GM19463 (cell line): Measurements from ENCODE around the gene ACSM6.
"Not testable (repeated sequence)": the region's sequence is repeated elsewhere in the genome, so short reads cannot be mapped to it uniquely, and the experiment has no call there.

Experiments
- ATAC-seq: cut with Tn5 transposase; IDR thresholded peaks from one replicate; pipeline ENCODE4 v1.9.1; 2021; ENCODE audit warnings: mild to moderate bottlenecking, moderate library complexity; ENCODE audit not compliant: unreplicated experiment

Gene ACSM6, protein sequence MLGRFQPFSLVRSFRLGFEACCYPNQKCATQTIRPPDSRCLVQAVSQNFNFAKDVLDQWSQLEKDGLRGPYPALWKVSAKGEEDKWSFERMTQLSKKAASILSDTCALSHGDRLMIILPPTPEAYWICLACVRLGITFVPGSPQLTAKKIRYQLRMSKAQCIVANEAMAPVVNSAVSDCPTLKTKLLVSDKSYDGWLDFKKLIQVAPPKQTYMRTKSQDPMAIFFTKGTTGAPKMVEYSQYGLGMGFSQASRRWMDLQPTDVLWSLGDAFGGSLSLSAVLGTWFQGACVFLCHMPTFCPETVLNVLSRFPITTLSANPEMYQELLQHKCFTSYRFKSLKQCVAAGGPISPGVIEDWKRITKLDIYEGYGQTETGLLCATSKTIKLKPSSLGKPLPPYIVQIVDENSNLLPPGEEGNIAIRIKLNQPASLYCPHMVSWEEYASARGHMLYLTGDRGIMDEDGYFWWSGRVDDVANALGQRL

DNA sequence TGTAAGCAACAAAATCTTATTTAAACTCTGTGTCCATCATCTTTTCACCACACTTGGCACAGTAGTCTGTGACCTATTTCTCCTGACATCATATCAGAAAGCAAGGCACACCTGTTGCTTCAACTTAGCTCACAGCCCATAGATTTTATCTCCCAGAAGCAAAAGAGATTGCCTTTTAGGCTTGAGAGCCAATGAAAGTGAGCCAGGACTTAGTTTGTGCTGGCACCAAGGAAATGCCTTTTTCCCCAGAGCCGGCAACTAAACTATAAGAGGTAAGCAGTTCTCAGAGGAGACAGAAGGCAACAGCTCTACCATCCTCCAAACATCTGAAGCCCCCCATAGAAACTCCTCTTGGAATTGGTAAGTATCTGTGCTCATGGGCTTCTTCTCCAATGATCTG is at the start of gene ACSM6:
ACSM6 (plus strand) TSS at position 295 of the 400 bp plus-strand sequence. CDS start 248 bp downstream, outside the sequence.
- no peak for ATAC-seq

GRCh38 chr10:95168694-95169093 is 25.3 kb upstream of the ACSM6 start:
- no peak for ATAC-seq

DNA sequence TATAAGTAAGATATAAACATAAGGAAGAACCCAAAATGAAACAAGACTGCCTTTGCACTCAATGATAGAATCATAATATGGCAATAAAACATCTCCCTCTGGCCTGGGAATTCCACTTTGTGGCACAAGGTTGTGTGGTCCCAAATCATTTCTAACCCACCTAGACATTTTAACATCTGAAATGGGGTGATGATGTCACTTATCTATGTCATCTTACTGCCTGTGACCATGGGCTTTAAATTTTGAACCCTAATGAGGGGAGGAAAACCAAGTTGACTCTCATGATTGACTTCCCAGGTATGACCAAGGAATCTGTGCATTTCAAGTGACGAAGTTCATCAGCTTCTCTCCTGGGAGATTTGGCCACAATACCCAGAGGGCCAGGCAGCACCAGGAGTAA is 24.5 kb upstream of the ACSM6 start:
- no peak for ATAC-seq

DNA sequence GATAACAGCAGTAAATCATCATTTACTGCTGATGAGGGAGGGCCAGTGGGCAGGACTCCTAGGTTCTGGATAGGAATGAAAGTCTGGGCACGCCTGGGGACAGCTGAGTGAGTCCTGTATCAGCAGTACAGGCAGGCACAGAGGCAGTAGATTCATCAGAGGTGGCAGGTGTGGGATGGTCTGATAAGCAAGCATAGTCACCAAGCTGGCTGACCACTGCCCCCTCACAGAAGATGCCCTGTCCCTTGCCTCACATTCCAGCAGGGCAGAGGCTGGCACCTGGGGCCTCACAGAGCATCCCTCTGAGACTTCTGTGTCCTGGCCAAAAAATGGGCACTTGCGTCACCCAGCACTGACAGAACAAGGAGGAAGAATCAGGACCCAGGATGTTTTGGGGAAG is 23.2 kb upstream of the ACSM6 start:
- ATAC-seq: no peak

DNA sequence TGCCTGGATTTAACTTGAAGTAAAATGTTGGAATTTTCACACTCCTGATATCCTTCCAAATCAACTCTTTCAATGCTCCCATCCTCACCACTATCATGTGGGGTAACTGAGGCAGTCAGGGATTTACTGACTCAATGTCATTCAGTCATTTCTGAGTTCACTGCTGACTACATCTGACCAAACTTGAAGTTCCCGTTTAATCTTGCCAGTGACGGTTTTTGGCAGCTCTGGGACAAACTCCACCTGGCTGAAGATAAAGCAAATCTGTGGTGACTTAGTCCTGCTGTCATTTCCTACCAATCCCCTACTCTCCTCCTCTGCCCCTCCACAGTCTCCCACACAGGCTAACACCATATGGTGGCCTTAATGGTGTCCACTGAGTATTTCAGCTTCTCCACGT is 22.7 kb upstream of the ACSM6 start:
- no peak for ATAC-seq

GRCh38 chr10:95172851-95173250 is 21.2 kb upstream of the ACSM6 start:
- ATAC-seq: no peak

DNA sequence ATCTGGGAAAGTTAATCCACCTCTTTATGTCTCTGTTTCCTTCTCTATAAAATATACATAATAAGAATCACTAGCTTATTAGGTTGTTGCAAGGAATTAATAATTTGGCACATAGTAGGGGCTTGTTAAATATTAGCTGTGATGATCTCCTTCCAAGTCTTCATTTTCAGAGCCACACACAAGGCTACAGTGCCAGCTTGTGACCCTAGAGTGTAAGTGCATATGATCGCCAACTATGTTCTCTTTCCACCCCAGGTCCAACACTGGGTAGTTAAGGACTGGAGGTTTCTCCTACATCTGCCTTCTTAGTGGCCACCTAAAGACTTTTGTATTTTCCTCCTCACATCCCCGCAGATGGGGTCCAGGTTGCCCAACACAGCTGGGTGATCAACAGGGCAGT is 17.9 kb upstream of the ACSM6 start:
- ATAC-seq: no peak

- ATAC-seq: no peak
Measured at GRCh38 chr10:95177429-95177828, 16.6 kb upstream of the ACSM6 start.

- no peak for ATAC-seq
Measured at GRCh38 chr10:95178266-95178665, 15.8 kb upstream of the ACSM6 start.

- no peak for ATAC-seq
Measured at GRCh38 chr10:95178797-95179196, 15.2 kb upstream of the ACSM6 start.

- ATAC-seq: no peak
Measured at GRCh38 chr10:95181726-95182125, 12.3 kb upstream of the ACSM6 start.

DNA sequence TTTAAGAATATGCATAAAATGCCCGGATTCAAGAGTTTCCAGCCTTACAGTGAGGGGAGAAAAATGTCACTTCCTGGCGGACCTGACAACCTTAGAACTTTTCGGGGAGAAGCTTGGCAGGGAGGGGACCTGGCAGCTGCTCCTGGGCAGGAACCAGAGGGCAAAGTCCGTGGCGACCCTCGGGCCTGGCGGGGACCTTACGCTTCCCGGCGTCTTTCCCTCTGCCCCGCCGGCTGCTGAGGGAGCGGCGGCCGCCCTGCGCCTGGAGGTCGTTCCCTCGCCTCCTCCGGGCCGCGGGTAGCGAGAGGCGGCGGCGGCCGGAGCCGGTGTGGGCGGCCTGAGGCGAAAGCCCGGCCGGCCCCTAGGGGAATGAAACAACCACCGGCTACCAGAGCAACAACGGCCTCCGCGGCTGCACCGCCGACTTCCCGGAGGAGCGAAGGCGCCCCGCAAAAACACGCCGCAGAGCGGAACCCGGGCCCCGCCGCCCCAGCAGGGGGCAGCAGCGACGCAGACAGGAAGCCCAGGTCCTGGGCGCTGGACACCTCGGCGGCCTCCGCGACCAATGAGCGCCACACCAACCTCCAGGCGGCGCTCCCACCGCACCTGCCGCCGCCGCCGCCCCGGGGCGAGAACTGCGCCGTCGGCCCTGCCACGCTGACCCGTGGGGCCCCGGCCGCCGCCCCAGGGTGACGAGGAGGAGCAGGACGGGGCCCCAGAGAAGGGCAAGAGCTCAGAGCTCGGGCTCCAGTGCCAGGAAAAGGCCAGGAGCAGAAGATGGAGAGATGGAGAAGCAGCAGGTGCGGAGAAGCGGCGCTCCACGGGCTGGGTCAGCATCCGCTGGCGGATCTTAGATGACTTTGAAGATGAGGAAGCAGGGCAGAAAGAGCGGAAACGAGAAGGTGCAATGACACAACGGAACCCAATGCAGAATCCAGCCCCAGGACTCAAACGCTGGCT is 10.5 kb upstream of the ACSM6 start:
- ATAC-seq: peak; percentile 98

DNA sequence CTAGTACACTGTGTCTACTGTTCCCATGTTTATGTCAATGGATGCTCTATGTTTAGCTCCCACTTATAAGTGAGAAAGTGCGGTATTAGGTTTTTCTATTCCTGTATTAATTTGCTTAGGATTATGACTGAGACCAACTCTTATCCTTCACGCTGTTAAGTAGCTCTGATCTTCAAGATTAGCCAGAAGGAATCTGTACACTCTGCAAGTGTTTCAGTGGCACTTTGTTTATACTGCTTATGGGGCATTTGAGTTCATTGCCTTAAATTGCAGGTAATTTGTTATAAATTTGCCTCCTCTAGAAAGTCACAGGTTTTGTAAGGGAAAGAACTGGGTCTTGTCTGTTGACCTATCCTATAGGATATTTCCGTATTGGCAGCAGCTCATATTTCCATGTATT is 6.4 kb upstream of the ACSM6 start:
- no peak for ATAC-seq

DNA sequence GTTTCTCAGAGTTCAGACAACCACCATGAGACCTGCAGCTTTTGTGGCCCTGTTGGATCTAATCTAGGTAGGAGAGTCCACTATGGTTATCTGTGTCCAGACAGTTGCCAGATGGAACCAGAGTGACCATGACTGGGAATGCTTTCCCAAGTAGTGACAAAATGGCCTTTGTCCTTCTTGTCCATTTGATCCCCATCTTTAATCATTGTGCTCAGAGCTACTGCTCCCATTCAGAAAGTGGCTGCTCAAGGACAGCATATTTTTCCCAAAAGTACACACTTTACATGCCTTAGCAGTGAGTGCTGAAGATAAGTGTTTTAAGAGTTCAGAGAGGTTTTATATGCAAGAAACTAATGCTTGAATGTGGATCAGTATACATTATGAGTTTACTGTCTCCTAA is 5.4 kb upstream of the ACSM6 start:
- no peak for ATAC-seq

DNA sequence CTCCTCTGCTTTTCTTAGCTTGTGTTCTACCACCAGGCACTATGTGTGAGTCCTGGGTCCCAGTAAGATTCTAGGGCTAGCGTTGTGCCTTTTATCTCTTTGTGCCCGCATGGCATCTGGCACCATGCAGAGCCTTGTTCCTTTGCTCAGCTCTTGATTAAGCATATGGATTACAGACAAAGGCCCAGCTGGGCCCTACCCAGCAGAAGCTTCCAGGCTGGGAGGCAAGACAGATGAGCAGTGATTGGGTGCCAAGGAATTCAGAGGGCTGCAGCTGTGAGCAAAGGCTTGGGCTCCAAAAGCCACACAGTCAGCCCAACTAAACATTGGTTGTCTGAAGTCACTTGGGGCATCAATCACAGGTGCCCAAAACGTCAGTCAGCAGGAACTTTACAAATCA is 2.0 kb downstream of the ACSM6 start:
- ATAC-seq: no peak

DNA sequence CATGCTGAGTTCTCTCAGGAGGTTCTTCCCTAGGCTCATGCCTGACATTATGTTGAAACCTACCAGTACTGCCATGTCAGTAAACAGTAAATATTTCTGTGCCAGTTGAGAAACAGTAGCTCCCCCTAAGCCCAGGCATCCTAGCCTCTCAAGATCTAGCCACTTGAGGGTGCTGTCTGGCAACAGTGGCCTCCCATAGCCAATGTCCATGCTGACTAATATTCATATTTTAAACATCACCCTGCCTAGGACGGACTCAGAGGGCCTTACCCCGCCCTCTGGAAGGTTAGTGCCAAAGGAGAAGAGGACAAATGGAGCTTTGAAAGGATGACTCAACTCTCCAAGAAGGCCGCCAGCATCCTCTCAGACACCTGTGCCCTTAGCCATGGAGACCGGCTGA is 7.7 kb downstream of the ACSM6 start:
- ATAC-seq: no peak

DNA sequence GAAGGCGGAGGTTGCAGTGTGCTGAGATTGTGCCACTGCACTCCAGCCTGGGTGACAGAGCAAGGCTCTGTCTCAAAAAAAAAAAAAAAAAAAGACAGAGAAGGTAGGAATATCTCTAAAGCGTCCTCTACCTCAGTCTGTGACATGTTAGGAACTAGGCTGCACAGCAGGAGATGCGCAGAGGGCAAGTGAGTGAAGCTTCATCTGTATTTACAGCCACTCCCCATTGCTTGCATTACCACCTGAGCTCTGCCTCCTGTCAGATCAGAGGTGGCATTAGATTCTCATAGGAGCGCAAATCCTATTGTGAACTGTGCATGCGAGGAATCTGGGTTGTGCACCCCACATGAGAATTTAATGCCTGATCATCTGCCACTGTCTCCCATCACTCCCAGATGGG is 8.8 kb downstream of the ACSM6 start:
- ATAC-seq: not testable (repeated sequence)

DNA sequence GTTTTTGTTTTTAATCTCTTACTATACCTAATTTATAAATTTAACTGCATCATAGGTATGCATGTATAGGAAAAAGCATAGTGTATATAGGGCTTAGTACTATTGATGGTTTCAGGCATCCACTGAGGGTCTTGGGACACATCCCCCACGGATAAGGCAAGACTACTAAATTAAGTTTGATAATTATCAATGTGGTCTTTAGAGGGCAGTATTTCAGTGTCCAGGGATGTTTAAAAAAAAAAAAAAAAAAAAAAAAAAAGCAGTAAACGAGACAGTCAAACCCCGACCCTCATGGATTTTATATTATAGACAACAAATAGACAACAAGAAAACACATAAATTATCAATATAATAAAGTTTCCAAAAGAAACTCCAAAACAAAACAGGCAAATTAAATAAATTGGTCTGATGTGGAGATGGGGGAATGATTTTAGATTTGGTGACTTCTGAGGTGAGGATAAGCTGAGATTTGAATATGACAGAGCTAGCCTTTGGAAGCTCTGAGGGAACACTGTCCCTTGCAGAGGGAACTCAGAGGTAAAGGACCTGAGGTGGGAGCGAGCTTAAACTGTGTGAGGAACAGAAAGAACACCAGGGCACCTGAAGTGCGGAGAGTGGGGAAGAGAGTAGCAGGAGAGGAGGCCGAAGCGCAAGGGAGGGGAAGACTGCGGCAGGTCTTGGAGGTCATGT is 14.8 kb downstream of the ACSM6 start:
- ATAC-seq: no peak

DNA sequence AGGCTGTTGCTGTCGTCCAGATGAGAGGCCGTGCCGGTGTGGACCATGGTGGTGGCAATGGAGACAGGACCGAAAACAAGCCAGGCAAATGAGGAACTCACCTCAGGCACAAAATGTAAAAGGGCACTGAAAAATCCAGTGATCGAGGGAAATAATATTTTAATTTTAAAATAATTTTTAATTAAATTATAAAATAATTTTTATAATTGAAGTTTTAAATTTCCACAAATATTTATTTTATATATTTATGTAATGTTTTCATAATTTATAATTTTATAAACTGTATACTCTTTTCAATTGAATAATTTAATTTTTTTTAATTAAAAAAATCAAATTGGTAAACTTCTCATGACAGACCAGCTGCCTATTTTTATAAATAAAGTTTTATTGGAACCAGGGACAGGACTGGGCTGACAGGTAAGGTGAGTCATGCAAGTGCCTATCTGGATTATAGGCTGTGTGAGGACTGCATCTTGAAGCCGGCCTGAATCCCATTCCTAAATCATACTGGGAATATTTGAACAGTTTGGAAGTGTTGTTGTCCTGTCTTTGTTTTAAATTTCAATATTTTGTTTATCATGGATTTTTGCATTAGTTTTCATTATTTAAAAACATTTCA is 15.6 kb downstream of the ACSM6 start:
- no peak for ATAC-seq

DNA sequence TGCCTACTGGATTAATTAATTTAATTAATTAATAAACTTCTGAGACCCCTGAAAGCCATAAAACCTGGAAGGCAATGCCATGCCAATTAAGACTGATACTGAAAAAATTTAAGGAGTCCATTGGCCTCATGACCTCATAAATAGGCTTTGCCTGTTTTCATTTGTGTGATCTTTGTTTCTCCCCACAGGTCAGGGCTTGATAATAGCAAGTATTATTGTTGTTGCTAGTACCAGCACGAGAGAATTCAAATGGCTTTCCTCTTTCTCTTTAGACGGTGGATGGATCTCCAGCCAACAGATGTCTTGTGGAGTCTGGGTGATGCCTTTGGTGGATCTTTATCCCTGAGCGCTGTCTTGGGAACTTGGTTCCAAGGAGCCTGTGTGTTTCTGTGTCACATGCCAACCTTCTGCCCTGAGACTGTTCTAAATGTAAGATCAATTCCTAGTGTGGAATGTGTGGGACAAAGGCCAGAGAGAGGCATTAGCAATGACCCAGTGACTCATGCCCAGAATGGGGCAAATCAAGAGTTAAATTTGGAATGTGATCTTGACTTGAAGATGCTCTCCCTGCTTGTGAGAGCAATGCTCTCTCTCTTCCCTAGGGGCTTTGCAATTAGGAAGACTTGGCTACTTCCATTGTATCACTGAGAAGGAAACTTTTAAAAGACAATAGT is 17.7 kb downstream of the ACSM6 start:
- ATAC-seq: no peak
